A673 (cell line): ENCODE measurements around the gene RPS6KA5. TPM values are rescaled to one million over a fixed set of nuclear protein-coding genes. Genes with fewer than 3 reads are reported as not detected.

Experiments used
- BruUV-seq: library from RNA; stranded (reverse); fragments of 400-500 nt; replicated peaks from 2 replicates; lab custom pipeline; 2021; lab: Mats Ljungman, UMichigan
- CTCF ChIA-PET: fragments of 300-600 bp; sonication (Branson Sonifier 250); formaldehyde crosslinking; loops from one replicate; lab custom pipeline; 2022; ENCODE audit warnings: antibody characterized with exemption; lab: Charles Lee
- POLR2A ChIA-PET: fragments of 300-600 bp; sonication (Branson Sonifier 250); formaldehyde crosslinking; loops from one replicate; lab custom pipeline; 2022; ENCODE audit warnings: antibody characterized with exemption; ENCODE audit not compliant: low non-redundant PET; lab: Charles Lee
- DNase-seq: peaks from one replicate; pipeline ENCODE4 v3.0.0-alpha.2; 2015; ENCODE audit warnings: low spot score
- H3K27ac ChIP-seq: fragments of 200-600 bp; sonication (generic); 2 replicates; pipeline ENCODE4 v1.5.1; 2016; ENCODE audit warnings: mixed run types, low read depth, mild to moderate bottlenecking, mixed read lengths, antibody characterized with exemption, low read length; ENCODE audit not compliant: poor library complexity, severe bottlenecking
- H3K27me3 ChIP-seq: fragments of 200-600 bp; sonication (generic); replicated peaks from 2 replicates; pipeline ENCODE4 v1.6.1; 2017; ENCODE audit warnings: mixed run types, low read depth, mild to moderate bottlenecking, mixed read lengths, antibody characterized with exemption, low read length; ENCODE audit not compliant: insufficient read depth, poor library complexity
- H3K36me3 ChIP-seq: fragments of 200-600 bp; sonication (generic); 2 replicates; pipeline ENCODE4 v1.6.1; 2016; ENCODE audit warnings: mixed run types, mild to moderate bottlenecking, mixed read lengths, antibody characterized with exemption, low read length; ENCODE audit not compliant: insufficient read depth, poor library complexity, severe bottlenecking
- H3K4me1 ChIP-seq: fragments of 200-600 bp; sonication (generic); 2 replicates; pipeline ENCODE4 v1.6.1; 2017; ENCODE audit warnings: mixed run types, mild to moderate bottlenecking, mixed read lengths, antibody characterized with exemption, low read length; ENCODE audit not compliant: insufficient read depth, poor library complexity, severe bottlenecking
- H3K4me3 ChIP-seq: fragments of 200-600 bp; sonication (generic); 2 replicates; pipeline ENCODE4 v1.5.1; 2016; ENCODE audit warnings: low read depth, mixed run types, mild to moderate bottlenecking, mixed read lengths, low read length; ENCODE audit not compliant: poor library complexity, severe bottlenecking
- H3K9me3 ChIP-seq: fragments of 200-600 bp; sonication (generic); 2 replicates; pipeline ENCODE4 v1.6.1; 2016; ENCODE audit warnings: mixed run types, low read depth, mild to moderate bottlenecking, mixed read lengths, antibody characterized with exemption, low read length; ENCODE audit not compliant: poor library complexity, severe bottlenecking
- CTCF ChIP-seq: fragments of 300-800, 200-600 bp; sonication (generic); conservative IDR thresholded peaks from 2 replicates; pipeline ENCODE4 v1.5.1; 2017; ENCODE audit warnings: low read depth, mild to moderate bottlenecking, antibody characterized with exemption, low read length, moderate library complexity, mixed read lengths
- EZH2 ChIP-seq: fragments of 200-600 bp; sonication (generic); IDR thresholded peaks from 2 replicates; pipeline ENCODE4 v1.6.1; 2017; ENCODE audit warnings: borderline replicate concordance, low read depth, mild to moderate bottlenecking, mixed read lengths, antibody characterized with exemption, low read length; ENCODE audit not compliant: poor library complexity, severe bottlenecking
- intact Hi-C: fragments of 100-400 bp; cut with micrococcal nuclease; formaldehyde crosslinking; loops from one replicate; pipeline ENCODE4 v1.10.0; 2022; ENCODE audit not compliant: unreplicated experiment
- total RNA-seq: library from RNA; stranded (reverse); gene quantifications from 2 replicates; pipeline ENCODE4 v1.2.3, GENCODE V29; 2021

Gene RPS6KA5
- total RNA-seq, 1 experiment from 2014 or later: 7.6 TPM

GRCh38 chr14:91047174-91047753 is 13.2 kb downstream of the RPS6KA5 start:
- POLR2A ChIA-PET: no interaction called here
- H3K9me3 ChIP-seq: no peaks in the 10 kb centered on the region
- BruUV-seq: no TSS peak
- no peak overlapping the region for H3K4me3 ChIP-seq
- H3K36me3 ChIP-seq: no peaks in the 10 kb centered on the region
- H3K27ac ChIP-seq: no peak overlapping the region
- H3K27me3 ChIP-seq: no peaks in the 10 kb centered on the region
- CTCF ChIA-PET: no interaction called here
- TF ChIP-seq CTCF (no peak), EZH2 (no peak)
- intact Hi-C loops: no loop called here
- peaks cover 9% of the 10 kb centered on the region for H3K4me1 ChIP-seq
- peak; percentile 29 for DNase-seq

GRCh38 chr14:91046488-91047072 is 13.9 kb downstream of the RPS6KA5 start:
- CTCF ChIA-PET: no interaction called here
- POLR2A ChIA-PET: no interaction called here
- DNase-seq: no peak
- Histone ChIP-seq H3K27ac (no peak overlapping the region), H3K9me3 (no peaks in the 10 kb centered on the region), H3K36me3 (no peaks in the 10 kb centered on the region), H3K4me3 (no peak overlapping the region), H3K27me3 (no peaks in the 10 kb centered on the region), H3K4me1 (peaks cover 9% of the 10 kb centered on the region)
- BruUV-seq: no TSS peak
- intact Hi-C loops: no loop called here
- TF ChIP-seq CTCF: no peak
- no peak for TF ChIP-seq EZH2

- ChIA-PET CTCF (no interaction called here), POLR2A (no interaction called here)
- H3K36me3 ChIP-seq: no peaks in the 10 kb centered on the region
- no peak overlapping the region for H3K27ac ChIP-seq
- BruUV-seq: no TSS peak
- no peak overlapping the region for H3K4me3 ChIP-seq
- DNase-seq: no peak
- H3K9me3 ChIP-seq: no peaks in the 10 kb centered on the region
- peaks cover 9% of the 10 kb centered on the region for H3K4me1 ChIP-seq
- intact Hi-C loops: no loop called here
- TF ChIP-seq EZH2: no peak
- TF ChIP-seq CTCF: no peak
- H3K27me3 ChIP-seq: no peaks in the 10 kb centered on the region
Measured at GRCh38 chr14:91041450-91041849, 19.0 kb downstream of the RPS6KA5 start.
